GM12891 (cell line): Measurements from ENCODE around the gene DCP1A.
"Not testable (repeated sequence)": the region's sequence is repeated elsewhere in the genome, so short reads cannot be mapped to it uniquely, and the experiment has no call there.

Experiments used
- PAX5 ChIP-seq: IDR thresholded peaks from 2 replicates; pipeline ENCODE4 v1.6.1; 2011; ENCODE audit warnings: low read length, moderate library complexity, mild to moderate bottlenecking; ENCODE audit not compliant: insufficient read depth, severe bottlenecking
- POLR2A ChIP-seq: IDR thresholded peaks from 2 replicates; pipeline ENCODE4 v1.6.1; 2011; ENCODE audit warnings: low read depth, low read length, control low read depth
- POLR2AphosphoS5 ChIP-seq: IDR thresholded peaks from 2 replicates; pipeline ENCODE4 v1.6.1; 2011; ENCODE audit warnings: low read depth, low read length, control low read depth
- POU2F2 ChIP-seq: IDR thresholded peaks from 2 replicates; pipeline ENCODE4 v1.6.1; 2011; ENCODE audit warnings: low read depth, mild to moderate bottlenecking, control low read depth, low read length, moderate library complexity
- SPI1 ChIP-seq: IDR thresholded peaks from 2 replicates; pipeline ENCODE4 v1.6.1; 2011; ENCODE audit warnings: low read depth, low read length, control low read depth
- TAF1 ChIP-seq: IDR thresholded peaks from 2 replicates; pipeline ENCODE4 v1.6.1; 2011; ENCODE audit warnings: low read depth, low read length, control low read depth

DNA sequence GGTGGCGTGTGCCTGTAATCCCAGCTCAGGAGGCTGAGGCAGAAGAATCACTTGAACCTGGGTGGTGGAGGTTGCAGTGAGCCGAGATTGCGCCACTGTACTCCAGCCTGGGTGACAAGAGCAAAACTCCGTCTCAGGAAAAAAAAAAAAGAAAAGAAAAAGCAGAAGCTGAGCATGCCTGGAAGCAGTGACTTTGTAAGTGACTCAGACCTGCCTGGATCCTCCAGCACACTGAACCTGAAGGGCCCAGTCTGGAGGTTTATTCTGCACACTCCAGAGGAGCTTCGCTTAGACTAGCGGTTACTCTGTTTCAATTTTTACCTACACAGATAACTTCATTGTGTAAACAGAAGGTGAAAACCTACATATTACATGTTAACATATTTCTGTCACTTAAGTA, 19.4 kb downstream of the DCP1A start:
- not testable (repeated sequence) for TF ChIP-seq POLR2A, SPI1, POLR2AphosphoS5, PAX5, TAF1, POU2F2
